KOPT-K1 (cell line): ENCODE data around the gene ZDHHC20.

Experiments
- H3K27ac ChIP-seq: fragments of 200-600 bp; sonication (generic); 2 replicates; pipeline ENCODE4 v1.5.1; 2016; ENCODE audit warnings: antibody characterized with exemption, mild to moderate bottlenecking, low read depth, low read length; ENCODE audit not compliant: poor library complexity, severe bottlenecking
- H3K36me3 ChIP-seq: fragments of 200-600 bp; sonication (generic); 2 replicates; pipeline ENCODE4 v1.5.1; 2017; ENCODE audit warnings: antibody characterized with exemption, mild to moderate bottlenecking, low read length, moderate library complexity; ENCODE audit not compliant: insufficient read depth
- H3K9me3 ChIP-seq: fragments of 200-600 bp; sonication (generic); 2 replicates; pipeline ENCODE4 v1.5.1; 2017; ENCODE audit warnings: antibody characterized with exemption, low read length, mild to moderate bottlenecking; ENCODE audit not compliant: insufficient read depth, poor library complexity, severe bottlenecking

The ZDHHC20 gene, protein sequence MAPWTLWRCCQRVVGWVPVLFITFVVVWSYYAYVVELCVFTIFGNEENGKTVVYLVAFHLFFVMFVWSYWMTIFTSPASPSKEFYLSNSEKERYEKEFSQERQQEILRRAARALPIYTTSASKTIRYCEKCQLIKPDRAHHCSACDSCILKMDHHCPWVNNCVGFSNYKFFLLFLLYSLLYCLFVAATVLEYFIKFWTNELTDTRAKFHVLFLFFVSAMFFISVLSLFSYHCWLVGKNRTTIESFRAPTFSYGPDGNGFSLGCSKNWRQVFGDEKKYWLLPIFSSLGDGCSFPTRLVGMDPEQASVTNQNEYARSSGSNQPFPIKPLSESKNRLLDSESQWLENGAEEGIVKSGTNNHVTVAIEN

DNA sequence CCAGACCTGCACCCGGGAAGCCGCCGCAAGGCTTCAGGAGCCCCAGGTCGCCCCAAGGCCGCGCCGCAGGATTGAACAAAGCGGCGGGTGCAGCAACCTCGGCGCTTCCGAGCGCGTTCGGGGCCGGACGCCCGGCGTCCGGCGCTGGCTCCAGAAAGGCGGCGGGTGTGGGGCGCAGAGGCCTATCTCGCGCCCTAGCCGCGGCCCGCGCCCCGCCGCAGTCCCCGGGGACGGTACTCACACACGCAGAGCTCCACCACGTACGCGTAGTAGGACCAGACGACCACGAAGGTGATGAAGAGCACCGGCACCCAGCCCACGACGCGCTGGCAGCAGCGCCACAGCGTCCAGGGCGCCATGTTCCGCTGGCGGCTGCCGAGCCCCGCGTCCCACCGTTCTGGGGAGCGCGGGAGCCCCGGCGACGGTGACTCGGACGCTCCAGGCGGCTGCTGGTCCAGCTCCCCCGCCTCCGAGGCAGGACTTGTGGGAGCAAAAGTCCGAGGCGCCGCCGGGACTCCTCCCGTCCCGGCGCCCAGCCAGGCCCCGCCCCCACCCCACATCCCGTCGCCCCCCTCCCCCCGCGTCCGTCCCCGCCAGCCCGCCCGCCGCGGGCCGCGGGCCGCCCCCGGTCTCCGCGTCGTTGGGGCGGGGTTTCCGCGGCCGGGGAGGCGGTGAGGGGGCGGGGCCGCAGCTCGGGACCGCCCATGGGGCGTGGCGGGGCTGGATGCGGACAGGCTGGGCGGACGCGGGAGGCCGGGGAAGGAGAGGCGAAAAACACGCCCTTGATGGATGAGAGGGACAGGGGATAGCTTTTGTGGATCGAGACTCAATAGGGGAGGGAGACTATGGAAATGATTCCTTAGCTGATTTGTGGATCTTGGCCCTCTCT, at the start of gene ZDHHC20:
ZDHHC20 (minus strand) TSS at position 491 of the 889 bp plus-strand sequence; CDS start at position 359, 132 bp downstream.
- Histone ChIP-seq H3K27ac (peak within 1 kb of the TSS; percentile 93), H3K36me3 (peaks cover 8% of the 10 kb centered on the region; the same call in 1 of the 2 replicates), H3K9me3 (peaks cover 16% of the 10 kb centered on the region)

DNA sequence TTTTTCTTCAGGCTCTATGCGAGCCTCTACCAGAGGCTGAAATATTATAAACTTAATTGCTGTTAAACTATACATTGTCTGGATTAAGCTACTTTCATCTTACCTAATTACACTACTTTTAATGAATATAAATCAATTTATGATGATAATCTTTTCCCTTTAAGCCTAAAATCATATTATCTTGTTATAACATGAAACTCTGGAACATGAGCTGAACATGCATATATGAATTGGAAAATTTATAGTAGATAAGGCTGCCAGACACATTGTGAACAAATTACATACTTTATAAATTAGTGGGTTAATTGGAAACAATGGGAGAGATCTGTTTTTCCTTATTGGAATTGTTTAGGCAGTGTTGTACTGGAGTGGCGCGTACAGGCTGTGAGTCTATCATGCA, 45.3 kb upstream of the ZDHHC20 start:
- Histone ChIP-seq H3K27ac (no peak overlapping the region), H3K9me3 (no peaks in the 10 kb centered on the region), H3K36me3 (peaks cover 32% of the 10 kb centered on the region)

DNA sequence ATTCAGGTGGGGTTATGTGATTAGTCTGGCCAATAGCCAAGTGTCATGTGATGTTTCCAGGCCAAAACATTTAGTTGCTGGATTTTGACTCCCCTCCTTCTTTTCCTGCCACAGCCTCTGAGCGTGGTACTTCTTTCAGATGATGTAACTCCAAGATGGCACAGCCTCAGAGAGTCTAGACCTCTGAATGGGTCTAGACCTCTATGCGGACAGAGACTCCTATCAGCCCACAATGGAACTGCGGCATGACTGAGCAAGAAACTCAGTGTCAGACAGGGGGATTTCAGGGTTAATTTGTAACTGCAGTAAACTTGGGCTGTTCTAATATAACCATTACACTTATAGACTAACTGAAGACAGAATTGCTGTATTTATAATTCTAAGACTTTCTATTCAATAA, 42.6 kb upstream of the ZDHHC20 start:
- no peak overlapping the region for H3K27ac ChIP-seq
- no peaks in the 10 kb centered on the region for H3K9me3 ChIP-seq
- H3K36me3 ChIP-seq = peaks cover 21% of the 10 kb centered on the region

DNA sequence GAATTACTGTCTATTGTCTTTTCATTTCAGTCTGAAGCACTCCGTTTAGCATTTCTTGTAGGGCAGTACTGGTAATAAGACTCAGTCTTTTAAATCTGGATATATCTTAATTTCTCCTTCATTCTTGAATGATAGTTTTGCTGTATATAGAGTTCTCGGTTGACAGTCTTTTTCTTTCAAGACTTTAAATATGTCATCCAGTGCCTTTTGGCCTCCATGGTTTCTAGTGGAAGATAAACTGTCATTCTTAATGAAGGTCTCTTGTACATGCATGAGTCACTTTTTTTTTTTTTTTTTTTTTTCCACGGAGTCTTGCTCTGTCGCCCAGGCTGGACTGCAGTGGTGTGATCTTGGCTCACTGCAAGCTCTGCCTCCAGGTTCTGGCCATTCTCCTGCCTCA, 27.2 kb upstream of the ZDHHC20 start:
- peaks cover 23% of the 10 kb centered on the region for H3K9me3 ChIP-seq
- H3K36me3 ChIP-seq = peaks cover 16% of the 10 kb centered on the region; the same call in 1 of the 2 replicates
- H3K27ac ChIP-seq = no peak overlapping the region

DNA sequence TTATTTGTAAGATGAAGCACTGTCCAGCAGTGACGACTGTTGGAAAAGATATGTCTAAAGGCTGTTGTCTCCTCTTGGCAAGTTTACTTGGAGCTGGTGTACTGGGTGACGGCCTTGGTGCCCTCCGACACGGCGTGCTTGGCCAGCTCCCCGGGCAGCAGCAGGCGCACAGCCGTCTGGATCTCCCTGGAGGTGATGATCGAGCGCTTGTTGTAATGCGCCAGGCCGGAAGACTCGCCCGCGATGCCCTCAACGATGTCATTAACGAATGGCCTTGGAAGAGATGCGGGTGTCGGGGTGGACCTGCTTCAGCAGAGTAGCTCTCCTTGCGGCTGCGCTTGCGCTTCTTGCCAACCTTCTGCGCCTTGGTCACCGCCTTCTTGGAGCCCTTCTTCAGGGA, 24.6 kb upstream of the ZDHHC20 start:
- peaks cover 3% of the 10 kb centered on the region; the same call in 1 of the 2 replicates for H3K36me3 ChIP-seq
- H3K27ac ChIP-seq = no peak overlapping the region
- H3K9me3 ChIP-seq = peaks cover 23% of the 10 kb centered on the region

DNA sequence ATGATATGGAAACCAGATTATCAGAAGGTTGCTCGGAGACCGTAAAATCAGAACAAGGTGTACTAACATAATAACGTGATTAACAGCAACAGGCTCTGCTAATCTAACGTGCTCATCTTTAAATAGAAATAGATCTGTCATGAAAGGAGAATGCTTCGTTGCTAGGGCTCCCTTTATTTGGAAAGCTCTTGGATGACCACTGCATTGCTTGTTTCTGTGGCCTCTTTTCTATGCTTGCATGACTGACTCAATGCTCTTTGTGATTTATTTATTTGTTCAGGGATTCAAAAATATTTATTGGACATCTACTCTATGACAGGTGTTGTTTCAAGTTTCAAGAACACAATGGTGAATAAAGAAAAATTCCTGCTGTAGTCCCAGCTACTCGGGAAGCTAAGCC, 22.3 kb upstream of the ZDHHC20 start:
- H3K36me3 ChIP-seq = no peaks in the 10 kb centered on the region
- H3K9me3 ChIP-seq = peaks cover 8% of the 10 kb centered on the region
- H3K27ac ChIP-seq = no peak overlapping the region

DNA sequence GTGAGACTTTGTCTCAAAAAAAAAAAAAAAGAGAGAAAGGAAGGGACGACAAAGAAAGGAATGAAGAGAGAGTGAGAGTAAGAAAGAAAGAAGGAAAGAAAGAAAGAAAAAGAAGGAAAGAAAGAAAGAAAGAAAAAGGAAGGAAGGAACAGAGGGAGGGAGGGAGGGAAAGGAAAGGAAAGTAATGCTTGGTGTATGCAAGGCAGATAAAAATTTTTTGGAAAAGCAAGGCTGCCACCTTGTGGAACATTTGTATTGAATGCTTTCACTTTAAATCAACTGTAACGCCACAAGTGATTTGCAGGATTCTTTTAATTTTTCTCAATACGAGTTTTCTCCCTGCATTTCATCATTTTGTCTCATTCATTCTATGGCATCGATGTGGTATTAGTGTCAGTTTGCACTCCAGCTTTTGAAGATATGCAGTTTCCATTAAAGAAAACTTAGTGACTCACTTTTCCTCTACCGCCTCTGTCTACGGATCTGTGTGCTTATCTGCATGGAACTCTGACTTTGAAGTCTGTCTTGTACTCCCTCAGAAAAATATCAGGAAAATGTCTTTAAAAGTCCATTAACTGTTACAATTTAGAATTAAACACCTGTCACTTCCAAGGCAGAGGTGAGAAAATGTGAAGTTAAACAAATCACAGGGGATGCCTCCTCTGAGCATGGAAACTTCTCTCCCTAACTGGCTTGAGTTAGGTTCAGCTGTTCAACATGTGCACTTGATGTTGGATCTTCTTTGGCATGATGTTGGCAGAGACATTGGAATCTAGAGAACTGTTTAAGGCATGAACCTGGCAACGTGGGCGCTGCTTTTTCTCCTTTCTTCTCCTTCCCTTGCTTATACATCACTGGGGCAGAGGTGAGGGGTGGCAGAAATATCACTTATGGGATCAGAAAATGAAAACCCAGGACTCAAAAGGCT, 20.0 kb upstream of the ZDHHC20 start:
- Histone ChIP-seq H3K36me3 (no peaks in the 10 kb centered on the region), H3K27ac (no peak overlapping the region), H3K9me3 (no peaks in the 10 kb centered on the region)

DNA sequence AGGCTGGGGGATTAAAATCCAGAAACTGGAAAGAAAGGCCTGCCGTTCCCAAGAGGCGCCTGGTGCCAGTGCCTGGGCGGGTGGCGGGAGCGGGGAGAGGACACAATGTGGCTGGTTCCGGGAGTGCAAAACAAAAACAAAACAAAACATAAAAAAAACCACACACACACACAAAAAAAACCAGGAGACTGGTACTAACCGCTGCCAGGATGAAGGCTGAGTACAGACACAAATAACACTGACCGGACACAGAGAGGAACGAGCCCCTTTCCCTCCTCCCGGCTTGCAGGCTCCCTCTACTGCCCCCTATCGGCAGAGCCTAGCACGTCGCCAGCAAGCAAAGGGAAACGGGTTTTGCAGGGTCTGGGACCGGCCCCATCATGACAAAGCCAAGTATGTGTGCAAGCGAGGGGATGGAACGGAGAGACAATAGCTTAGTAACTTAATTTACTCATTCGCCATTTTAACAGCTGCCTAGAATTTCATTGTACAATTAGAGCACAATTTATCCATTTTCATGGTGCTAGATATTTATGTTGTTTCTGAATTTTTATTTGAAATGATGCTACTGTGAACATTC, 17.9 kb upstream of the ZDHHC20 start:
- Histone ChIP-seq H3K27ac (no peak overlapping the region), H3K36me3 (no peaks in the 10 kb centered on the region), H3K9me3 (no peaks in the 10 kb centered on the region)

DNA sequence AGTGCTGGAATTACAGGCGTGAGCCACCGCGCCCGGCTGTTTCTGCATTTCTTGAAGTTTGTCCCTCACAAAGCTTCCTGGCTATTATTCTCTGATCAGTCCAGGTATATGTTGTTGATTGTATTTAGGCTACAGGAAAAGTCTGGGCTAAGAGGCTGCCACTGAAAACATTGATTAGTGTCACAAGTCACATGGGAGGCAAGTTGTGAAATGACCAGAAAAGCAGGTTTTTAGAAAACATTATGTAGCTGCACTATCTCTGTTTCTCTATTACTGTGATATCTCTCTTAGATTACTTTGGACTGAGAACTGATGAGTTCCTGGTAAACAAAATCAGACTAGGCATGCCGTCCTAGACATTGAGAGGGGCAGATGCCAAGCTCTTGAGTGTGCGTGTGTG, 16.0 kb upstream of the ZDHHC20 start:
- Histone ChIP-seq H3K36me3 (no peaks in the 10 kb centered on the region), H3K27ac (no peak overlapping the region), H3K9me3 (no peaks in the 10 kb centered on the region)

DNA sequence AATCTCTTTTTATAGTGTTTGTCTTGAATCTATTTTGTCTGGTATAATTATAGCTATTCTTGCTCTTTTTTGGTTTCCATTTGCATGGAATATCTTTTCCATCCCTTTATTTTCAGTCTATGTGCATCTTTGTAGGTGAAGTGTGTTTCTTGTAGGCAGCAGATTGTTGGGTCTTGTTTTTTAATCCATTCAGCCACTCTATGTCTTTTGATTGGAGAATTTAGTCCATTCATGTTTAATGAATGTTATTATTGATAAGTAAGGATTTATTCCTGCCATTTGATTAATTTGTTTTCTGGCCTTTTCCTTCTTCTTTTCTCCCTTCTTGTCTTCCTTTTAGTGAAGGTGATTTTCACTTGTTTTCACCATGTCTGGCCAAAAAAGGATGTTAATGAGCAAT, 11.7 kb upstream of the ZDHHC20 start:
- no peaks in the 10 kb centered on the region for H3K36me3 ChIP-seq
- H3K27ac ChIP-seq = no peak overlapping the region
- H3K9me3 ChIP-seq = no peaks in the 10 kb centered on the region

DNA sequence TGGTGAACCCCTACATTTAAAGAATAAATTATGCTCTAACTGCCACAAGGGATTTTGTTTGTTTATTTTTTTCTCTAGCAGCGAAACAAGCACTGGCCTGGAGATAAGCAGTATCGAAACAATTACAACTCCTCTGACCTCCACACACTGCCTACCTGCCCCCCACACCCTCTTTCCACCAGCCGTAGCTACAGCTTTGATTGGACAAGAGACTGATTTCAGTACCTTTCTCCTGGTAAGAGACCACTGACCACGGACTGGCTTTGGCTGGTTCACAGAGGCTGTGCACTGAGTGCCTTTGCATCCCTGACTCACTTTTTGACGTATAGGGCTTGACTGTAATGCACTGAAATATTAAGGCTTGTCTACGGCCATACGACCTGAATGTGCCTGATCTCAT, 7.4 kb upstream of the ZDHHC20 start:
- no peaks in the 10 kb centered on the region for H3K9me3 ChIP-seq
- no peaks in the 10 kb centered on the region for H3K36me3 ChIP-seq
- H3K27ac ChIP-seq = no peak overlapping the region

DNA sequence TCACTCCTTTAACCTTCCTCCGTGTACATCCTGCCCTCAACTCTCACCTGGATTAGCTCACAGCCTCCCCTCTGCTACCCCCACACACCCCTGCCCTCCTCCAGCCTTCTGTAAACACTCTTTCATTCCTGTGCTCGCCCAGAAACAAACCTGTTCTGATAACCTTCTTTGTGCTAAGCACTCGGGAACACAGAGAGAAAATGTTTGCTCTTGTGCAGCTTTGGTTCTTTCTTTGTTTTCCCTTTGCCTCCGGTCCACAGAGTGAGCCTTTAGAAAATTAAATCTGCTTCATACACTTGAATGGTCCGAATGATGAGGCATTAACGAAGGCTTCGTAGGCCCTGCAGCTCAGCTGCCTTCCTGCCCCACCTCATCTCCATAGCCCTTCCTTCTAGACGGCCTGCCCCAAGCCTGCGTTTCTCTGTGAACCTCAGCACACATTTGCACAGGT, 6.6 kb upstream of the ZDHHC20 start:
- no peak overlapping the region for H3K27ac ChIP-seq
- no peaks in the 10 kb centered on the region for H3K9me3 ChIP-seq
- no peaks in the 10 kb centered on the region for H3K36me3 ChIP-seq

DNA sequence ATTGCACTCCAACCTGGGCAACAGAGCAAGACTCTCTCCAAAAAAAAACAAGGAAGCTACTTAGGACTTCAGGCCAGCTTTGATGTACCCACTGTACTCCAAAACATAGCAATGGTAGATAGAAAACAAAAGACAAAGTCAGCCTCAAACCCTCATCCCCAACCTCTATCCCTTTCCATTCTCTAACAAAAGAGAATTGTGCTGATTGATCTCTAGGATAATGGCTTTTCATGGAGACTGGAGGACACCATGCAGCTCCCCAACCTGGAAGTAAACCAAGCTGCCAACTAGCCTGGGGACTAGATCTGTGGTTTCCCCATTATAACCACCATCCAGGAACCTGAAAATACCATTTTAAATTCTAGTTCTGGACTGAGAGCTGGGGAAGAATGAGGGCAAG, 4.3 kb upstream of the ZDHHC20 start:
- H3K9me3 ChIP-seq = no peaks in the 10 kb centered on the region
- no peaks in the 10 kb centered on the region for H3K36me3 ChIP-seq
- H3K27ac ChIP-seq = no peak overlapping the region

DNA sequence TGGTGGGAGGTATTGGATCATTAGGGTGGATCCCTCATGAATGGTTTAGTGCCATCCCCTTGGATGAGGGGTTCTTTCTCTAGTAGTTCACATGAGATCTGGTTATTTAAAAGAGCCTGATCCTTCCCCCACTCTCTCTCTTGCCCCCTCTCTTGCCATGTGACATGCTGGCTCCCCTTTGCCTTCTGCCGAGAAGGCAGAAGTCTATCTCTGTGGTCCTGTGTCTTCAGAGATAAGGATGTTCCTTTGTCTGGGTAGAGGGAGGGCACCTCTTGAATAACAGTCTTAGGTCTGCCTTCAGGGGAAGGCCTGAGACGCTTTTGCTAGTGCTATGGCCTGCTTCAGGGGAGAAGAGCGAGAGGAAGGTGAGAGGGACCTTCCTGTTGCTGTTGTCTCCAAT, 2.0 kb upstream of the ZDHHC20 start:
- Histone ChIP-seq H3K27ac (no peak overlapping the region), H3K36me3 (no peaks in the 10 kb centered on the region), H3K9me3 (no peaks in the 10 kb centered on the region)
